ENCODE results near the gene MAPK1.
"Not testable (repeated sequence)": the region's sequence is repeated elsewhere in the genome, so short reads cannot be mapped to it uniquely, and the experiment has no call there.

The MAPK1 gene

GRCh38 chr22:21828268-21828638, 39.2 kb downstream of the MAPK1 start:
- ATAC-seq (ENCODE audit: low read depth) (no peak), DNase-seq (ENCODE audit: low spot score in 2 of 2) (no peak)
- no peaks in the 10 kb centered on the region for H3K9me3 Mint-ChIP-seq
- H3K36me3 Mint-ChIP-seq = peaks cover 7% of the 10 kb centered on the region
- no peaks in the 10 kb centered on the region for H3K27me3 Mint-ChIP-seq
- peaks cover 66% of the 10 kb centered on the region for H3K4me1 Mint-ChIP-seq
- H3K4me3 Mint-ChIP-seq = no peak overlapping the region
- H3K27ac Mint-ChIP-seq = peak overlapping the region; percentile 21

- Mint-ChIP-seq H3K4me3 (no peak overlapping the region), H3K9me3 (no peaks in the 10 kb centered on the region), H3K27me3 (no peaks in the 10 kb centered on the region), H3K36me3 (peaks cover 7% of the 10 kb centered on the region), H3K27ac (peak overlapping the region; percentile 21), H3K4me1 (peaks cover 62% of the 10 kb centered on the region)
- no peak for ATAC-seq (ENCODE audit: low read depth)
- DNase-seq (ENCODE audit: low spot score in 2 of 2) = no peak
These were observed 39.7 kb downstream of the MAPK1 start for GRCh38 chr22:21827628-21828267.

GRCh38 chr22:21826204-21826603, 41.2 kb downstream of the MAPK1 start:
- ATAC-seq (ENCODE audit: low read depth) (no peak), DNase-seq (ENCODE audit: low spot score in 2 of 2) (no peak)
- no peaks in the 10 kb centered on the region for H3K27me3 Mint-ChIP-seq
- H3K9me3 Mint-ChIP-seq = no peaks in the 10 kb centered on the region
- H3K27ac Mint-ChIP-seq = no peak overlapping the region
- peaks cover 5% of the 10 kb centered on the region for H3K36me3 Mint-ChIP-seq
- peaks cover 59% of the 10 kb centered on the region for H3K4me1 Mint-ChIP-seq
- no peak overlapping the region for H3K4me3 Mint-ChIP-seq

GRCh38 chr22:21824962-21825361, 42.5 kb downstream of the MAPK1 start:
- not testable (repeated sequence) for H3K27ac Mint-ChIP-seq; H3K9me3 Mint-ChIP-seq; H3K27me3 Mint-ChIP-seq; H3K4me3 Mint-ChIP-seq; H3K36me3 Mint-ChIP-seq; ATAC-seq (ENCODE audit: low read depth); DNase-seq (ENCODE audit: low spot score in 2 of 2)
- peaks cover 56% of the 10 kb centered on the region for H3K4me1 Mint-ChIP-seq

GRCh38 chr22:21824445-21824912, 43.0 kb downstream of the MAPK1 start:
- Mint-ChIP-seq H3K4me1 (peaks cover 52% of the 10 kb centered on the region), H3K27ac (peak overlapping the region; percentile 21)

GRCh38 chr22:21823740-21824444, 43.6 kb downstream of the MAPK1 start:
- Mint-ChIP-seq H3K4me3 (peak overlapping the region; percentile 28), H3K4me1 (peaks cover 47% of the 10 kb centered on the region), H3K27me3 (no peaks in the 10 kb centered on the region), H3K9me3 (no peaks in the 10 kb centered on the region), H3K36me3 (peaks cover 1% of the 10 kb centered on the region), H3K27ac (peak overlapping the region; percentile 21)
- ATAC-seq (ENCODE audit: low read depth) (no peak), DNase-seq (ENCODE audit: low spot score in 2 of 2) (no peak)

More at GRCh38 chr22:21824445-21824912, 43.0 kb downstream of the MAPK1 start:
- Mint-ChIP-seq H3K9me3 (no peaks in the 10 kb centered on the region), H3K27me3 (no peaks in the 10 kb centered on the region), H3K4me3 (no peak overlapping the region), H3K36me3 (peaks cover 4% of the 10 kb centered on the region)
- ATAC-seq (ENCODE audit: low read depth) (no peak), DNase-seq (ENCODE audit: low spot score in 2 of 2) (no peak)

- ATAC-seq (ENCODE audit: low read depth) = no peak
- no peak overlapping the region for H3K4me3 Mint-ChIP-seq
- H3K9me3 Mint-ChIP-seq = no peaks in the 10 kb centered on the region
- peaks cover 49% of the 10 kb centered on the region for H3K4me1 Mint-ChIP-seq
- DNase-seq (ENCODE audit: low spot score in 2 of 2) = no peak
- H3K36me3 Mint-ChIP-seq = peaks cover 4% of the 10 kb centered on the region
- H3K27ac Mint-ChIP-seq = peak overlapping the region; percentile 99
- H3K27me3 Mint-ChIP-seq = no peaks in the 10 kb centered on the region
These were observed 48.2 kb downstream of the MAPK1 start for GRCh38 chr22:21819183-21819770.

- peak overlapping the region; percentile 99 for H3K27ac Mint-ChIP-seq
- H3K27me3 Mint-ChIP-seq = no peaks in the 10 kb centered on the region
- H3K9me3 Mint-ChIP-seq = no peaks in the 10 kb centered on the region
- ATAC-seq (ENCODE audit: low read depth) (no peak), DNase-seq (ENCODE audit: low spot score in 2 of 2) (no peak)
- peak overlapping the region; percentile 12 for H3K4me3 Mint-ChIP-seq
- H3K36me3 Mint-ChIP-seq = peaks cover 6% of the 10 kb centered on the region
- H3K4me1 Mint-ChIP-seq = peaks cover 47% of the 10 kb centered on the region
These were observed 48.8 kb downstream of the MAPK1 start for GRCh38 chr22:21818487-21819182.

GRCh38 chr22:21817497-21817853, 50.0 kb downstream of the MAPK1 start:
- not testable (repeated sequence) for ATAC-seq (ENCODE audit: low read depth); H3K9me3 Mint-ChIP-seq; DNase-seq (ENCODE audit: low spot score in 2 of 2); H3K36me3 Mint-ChIP-seq; H3K27me3 Mint-ChIP-seq
- Mint-ChIP-seq H3K4me3 (peak overlapping the region; percentile 88), H3K27ac (peak overlapping the region; percentile 99), H3K4me1 (peaks cover 45% of the 10 kb centered on the region)

GRCh38 chr22:21816787-21817496, 50.5 kb downstream of the MAPK1 start:
- DNase-seq (ENCODE audit: low spot score in 2 of 2) = peak; percentile 30 to 70
- H3K27me3 Mint-ChIP-seq = no peaks in the 10 kb centered on the region
- H3K9me3 Mint-ChIP-seq = no peaks in the 10 kb centered on the region
- H3K27ac Mint-ChIP-seq = peak overlapping the region; percentile 99
- peak overlapping the region; percentile 88 for H3K4me3 Mint-ChIP-seq
- peaks cover 45% of the 10 kb centered on the region for H3K4me1 Mint-ChIP-seq
- peaks cover 6% of the 10 kb centered on the region for H3K36me3 Mint-ChIP-seq
- ATAC-seq (ENCODE audit: low read depth) = peak; percentile 96

- Mint-ChIP-seq H3K4me1 (peaks cover 41% of the 10 kb centered on the region), H3K36me3 (peaks cover 6% of the 10 kb centered on the region), H3K9me3 (no peaks in the 10 kb centered on the region), H3K4me3 (peak overlapping the region; percentile 88), H3K27ac (peak overlapping the region; percentile 99), H3K27me3 (no peaks in the 10 kb centered on the region)
- DNase-seq (ENCODE audit: low spot score in 2 of 2) (no peak), ATAC-seq (ENCODE audit: low read depth) (no peak)
These were observed 51.0 kb downstream of the MAPK1 start for GRCh38 chr22:21816472-21816786.

GRCh38 chr22:21815958-21816357, 51.5 kb downstream of the MAPK1 start:
- Mint-ChIP-seq H3K4me3 (peak overlapping the region; percentile 48), H3K4me1 (peaks cover 40% of the 10 kb centered on the region), H3K27me3 (no peaks in the 10 kb centered on the region), H3K36me3 (peaks cover 6% of the 10 kb centered on the region), H3K27ac (peak overlapping the region; percentile 99), H3K9me3 (no peaks in the 10 kb centered on the region)
- DNase-seq (ENCODE audit: low spot score in 2 of 2) (no peak), ATAC-seq (ENCODE audit: low read depth) (no peak)

- Mint-ChIP-seq H3K27me3 (no peaks in the 10 kb centered on the region), H3K27ac (peak overlapping the region; percentile 99), H3K4me1 (peaks cover 37% of the 10 kb centered on the region), H3K4me3 (no peak overlapping the region), H3K36me3 (peaks cover 6% of the 10 kb centered on the region), H3K9me3 (no peaks in the 10 kb centered on the region)
- DNase-seq (ENCODE audit: low spot score in 2 of 2) (no peak), ATAC-seq (ENCODE audit: low read depth) (no peak)
These were observed 52.1 kb downstream of the MAPK1 start for GRCh38 chr22:21815357-21815756.
